CD4-positive, alpha-beta T cell (primary cell): ENCODE data around the gene GFI1B. TPM values are rescaled to one million over a fixed set of nuclear protein-coding genes. Genes with fewer than 3 reads are reported as not detected.

Experiments
- ATAC-seq: fragments of 200-7000 bp; cut with Tn5 transposase; one replicate; pipeline ENCODE4 v1.10.0; 2022; ENCODE audit warnings: mild to moderate bottlenecking; ENCODE audit not compliant: poor library complexity
- CTCF ChIA-PET: fragments of 350-600 bp; sonication (Branson Sonifier 250); formaldehyde crosslinking; loops from one replicate; lab custom pipeline; 2021; ENCODE audit warnings: antibody characterized with exemption, inconsistent platforms; lab: Charles Lee
- POLR2A ChIA-PET: fragments of 350-600 bp; sonication (Branson Sonifier 250); formaldehyde crosslinking; loops from one replicate; lab custom pipeline; 2021; ENCODE audit warnings: antibody characterized with exemption, inconsistent platforms; lab: Charles Lee
- DNase-seq, 14 experiments: peaks; one replicate each; pipeline ENCODE4 v3.0.0-alpha.2; 2013 to 2020; ENCODE audit warnings: mixed read lengths in 2 of 14
- H3K27ac ChIP-seq, 2 donors: one replicate each; pipeline versions ENCODE4 v1.5.1 to v1.7.0; 2013; ENCODE audit warnings: low read length in 2 of 2, low read depth in 1 of 2, mild to moderate bottlenecking in 1 of 2
- H3K27me3 ChIP-seq, 2 experiments: 1 replicate in 1 of 2; 2 replicates in 1 of 2; pipeline versions ENCODE4 v1.6.1 to v1.7.0; 2013; ENCODE audit warnings: low read length in 2 of 2, control low read depth in 1 of 2, mild to moderate bottlenecking in 1 of 2, moderate library complexity in 1 of 2; ENCODE audit not compliant: insufficient read depth in 2 of 2, control insufficient read depth in 1 of 2
- H3K36me3 ChIP-seq: one replicate; pipeline ENCODE4 v1.6.1; 2013; ENCODE audit warnings: low read length, control low read depth; ENCODE audit not compliant: insufficient read depth
- H3K4me1 ChIP-seq: one replicate; pipeline ENCODE4 v1.6.1; 2013; ENCODE audit warnings: low read length, control low read depth; ENCODE audit not compliant: insufficient read depth
- H3K4me3 ChIP-seq: one replicate; pipeline ENCODE4 v1.5.1; 2013; ENCODE audit warnings: mild to moderate bottlenecking, low read length, moderate library complexity
- H3K9me3 ChIP-seq, 2 experiments: 1 replicate in 1 of 2; 2 replicates in 1 of 2; pipeline versions ENCODE4 v1.6.1 to v1.7.0; 2013; ENCODE audit warnings: low read length in 2 of 2, mild to moderate bottlenecking in 2 of 2, control low read depth in 1 of 2, moderate library complexity in 1 of 2; ENCODE audit not compliant: control insufficient read depth in 1 of 2, insufficient read depth in 1 of 2
- H3K27ac Mint-ChIP-seq: one replicate; pipeline ENCODE4 v1.8.0; 2020; ENCODE audit warnings: mixed read lengths
- H3K27me3 Mint-ChIP-seq: one replicate; pipeline ENCODE4 v1.8.0; 2021; ENCODE audit warnings: mixed read lengths
- H3K36me3 Mint-ChIP-seq: one replicate; pipeline ENCODE4 v1.8.0; 2021; ENCODE audit warnings: low read depth, mixed read lengths
- H3K4me1 Mint-ChIP-seq: one replicate; pipeline ENCODE4 v1.8.0; 2021; ENCODE audit warnings: low read depth, mixed read lengths
- H3K4me3 Mint-ChIP-seq: one replicate; pipeline ENCODE4 v1.8.0; 2020; ENCODE audit warnings: mild to moderate bottlenecking, mixed read lengths
- H3K9me3 Mint-ChIP-seq: one replicate; pipeline ENCODE4 v1.8.0; 2020; ENCODE audit warnings: mixed read lengths
- intact Hi-C, 2 experiments: fragments of 100-400 bp; cut with DNase I in 1 of 2; cut with micrococcal nuclease in 1 of 2; formaldehyde crosslinking; loops; one replicate each; pipeline versions ENCODE4 v1.15.1 to v1.9.0; 2023 to 2025; cut with DNase I, micrococcal nuclease
- total RNA-seq, 174 experiments: library from RNA in 2 of 174; stranded (reverse) in 2 of 174; gene quantifications; one replicate each; pipeline ENCODE4 v1.2.3 and lab custom pipeline; 2021 to 2026
- TF ChIP-seq, protein P1 (sequence below): fragments of 200-600 bp; IDR thresholded peaks from one replicate; pipeline ENCODE4 v1.8.0; 2022; ENCODE audit warnings: antibody characterized with exemption, mild to moderate bottlenecking

The GFI1B gene
- total RNA-seq, 2 experiments from 2014 or later = 0.58 TPM; not detected in 1

DNA sequence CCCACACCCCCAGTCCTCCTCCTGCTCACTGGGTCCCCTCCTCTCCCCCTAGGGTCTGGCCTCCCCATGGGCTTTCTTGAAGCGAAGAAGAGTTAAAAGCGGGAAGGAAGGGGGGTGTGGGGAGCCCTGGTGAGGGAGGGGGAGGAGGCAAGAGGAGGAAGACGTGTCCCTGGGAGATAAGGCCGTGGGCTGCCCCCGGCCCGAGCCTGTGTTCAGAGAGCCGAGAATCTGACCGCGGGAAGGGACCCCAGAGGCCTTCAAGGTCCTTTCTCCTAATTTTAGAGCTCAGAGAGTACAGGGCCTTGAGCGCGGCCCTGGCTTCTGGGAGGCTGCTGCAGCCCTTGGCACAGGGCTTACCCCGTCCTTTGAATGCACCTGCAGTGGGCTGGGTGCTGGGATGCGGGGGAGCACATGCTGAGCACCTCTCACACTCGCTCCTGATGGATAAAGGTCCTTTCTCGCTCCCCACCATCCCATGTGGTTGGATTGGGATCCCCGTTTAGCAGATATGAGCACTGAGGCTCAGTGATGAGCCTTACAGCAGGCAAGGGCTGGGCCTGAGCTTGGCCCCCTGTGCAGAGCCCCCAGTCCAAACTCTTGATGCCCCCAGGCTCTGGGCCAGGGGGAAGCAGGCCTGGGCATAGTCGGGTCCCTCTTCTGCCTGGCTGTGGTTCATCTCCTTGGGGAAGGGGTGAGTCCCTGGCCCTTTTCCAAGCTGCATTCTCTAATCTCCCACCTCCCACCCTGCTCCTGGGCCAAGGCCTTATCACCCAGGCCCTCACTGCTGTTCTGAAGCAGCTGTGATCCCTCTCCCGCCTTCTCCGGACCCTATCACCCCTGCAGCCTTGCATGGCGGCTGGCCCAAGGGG is 5.9 kb downstream of the GFI1B start:
- ChIA-PET POLR2A (no interaction called here), CTCF (no interaction called here)
- Mint-ChIP-seq H3K27me3 (peaks cover 67% of the 10 kb centered on the region), H3K36me3 (no peaks in the 10 kb centered on the region), H3K4me3 (no peak overlapping the region), H3K9me3 (no peaks in the 10 kb centered on the region), H3K27ac (no peak overlapping the region), H3K4me1 (no peaks in the 10 kb centered on the region)
- ATAC-seq = no peak
- peaks cover 34 to 51% of the 10 kb centered on the region in 2 experiments for H3K27me3 ChIP-seq
- H3K36me3 ChIP-seq = no peaks in the 10 kb centered on the region
- intact Hi-C loops = no loop called here
- no peak for DNase-seq
- no peak overlapping the region for H3K4me3 ChIP-seq
- TF ChIP-seq, protein P1, sequence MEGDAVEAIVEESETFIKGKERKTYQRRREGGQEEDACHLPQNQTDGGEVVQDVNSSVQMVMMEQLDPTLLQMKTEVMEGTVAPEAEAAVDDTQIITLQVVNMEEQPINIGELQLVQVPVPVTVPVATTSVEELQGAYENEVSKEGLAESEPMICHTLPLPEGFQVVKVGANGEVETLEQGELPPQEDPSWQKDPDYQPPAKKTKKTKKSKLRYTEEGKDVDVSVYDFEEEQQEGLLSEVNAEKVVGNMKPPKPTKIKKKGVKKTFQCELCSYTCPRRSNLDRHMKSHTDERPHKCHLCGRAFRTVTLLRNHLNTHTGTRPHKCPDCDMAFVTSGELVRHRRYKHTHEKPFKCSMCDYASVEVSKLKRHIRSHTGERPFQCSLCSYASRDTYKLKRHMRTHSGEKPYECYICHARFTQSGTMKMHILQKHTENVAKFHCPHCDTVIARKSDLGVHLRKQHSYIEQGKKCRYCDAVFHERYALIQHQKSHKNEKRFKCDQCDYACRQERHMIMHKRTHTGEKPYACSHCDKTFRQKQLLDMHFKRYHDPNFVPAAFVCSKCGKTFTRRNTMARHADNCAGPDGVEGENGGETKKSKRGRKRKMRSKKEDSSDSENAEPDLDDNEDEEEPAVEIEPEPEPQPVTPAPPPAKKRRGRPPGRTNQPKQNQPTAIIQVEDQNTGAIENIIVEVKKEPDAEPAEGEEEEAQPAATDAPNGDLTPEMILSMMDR = no peak
- H3K4me1 ChIP-seq = no peaks in the 10 kb centered on the region
- H3K9me3 ChIP-seq = peaks cover 0 to 5% of the 10 kb centered on the region in 2 experiments
- H3K27ac ChIP-seq = no peak overlapping the region

DNA sequence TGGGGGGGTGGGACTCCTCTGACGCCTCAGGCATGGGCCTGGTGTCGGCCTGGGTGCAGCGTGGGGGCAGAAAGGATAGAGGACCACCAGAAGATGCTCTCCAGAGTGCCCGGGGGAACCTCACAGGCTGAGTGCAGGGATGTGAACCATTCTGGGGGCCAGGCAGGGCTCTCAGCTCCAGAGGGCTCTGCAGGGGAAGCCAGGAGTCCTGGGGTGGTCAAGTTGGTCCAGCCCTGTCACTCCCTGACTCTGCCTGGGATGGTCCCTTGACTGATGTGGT is 6.5 kb downstream of the GFI1B start:
- Mint-ChIP-seq H3K27ac (no peak overlapping the region), H3K36me3 (no peaks in the 10 kb centered on the region), H3K4me1 (no peaks in the 10 kb centered on the region), H3K4me3 (no peak overlapping the region), H3K9me3 (no peaks in the 10 kb centered on the region), H3K27me3 (peaks cover 68% of the 10 kb centered on the region)
- H3K9me3 ChIP-seq = peaks cover 0 to 5% of the 10 kb centered on the region in 2 experiments
- POLR2A ChIA-PET = no interaction called here
- DNase-seq = no peak
- H3K27ac ChIP-seq = no peak overlapping the region
- CTCF ChIA-PET = no interaction called here
- no peaks in the 10 kb centered on the region for H3K4me1 ChIP-seq
- peaks cover 29 to 46% of the 10 kb centered on the region in 2 experiments for H3K27me3 ChIP-seq
- TF ChIP-seq, protein P1 = no peak
- no peaks in the 10 kb centered on the region for H3K36me3 ChIP-seq
- no peak for ATAC-seq
- no peak overlapping the region for H3K4me3 ChIP-seq
- intact Hi-C loops = no loop called here

DNA sequence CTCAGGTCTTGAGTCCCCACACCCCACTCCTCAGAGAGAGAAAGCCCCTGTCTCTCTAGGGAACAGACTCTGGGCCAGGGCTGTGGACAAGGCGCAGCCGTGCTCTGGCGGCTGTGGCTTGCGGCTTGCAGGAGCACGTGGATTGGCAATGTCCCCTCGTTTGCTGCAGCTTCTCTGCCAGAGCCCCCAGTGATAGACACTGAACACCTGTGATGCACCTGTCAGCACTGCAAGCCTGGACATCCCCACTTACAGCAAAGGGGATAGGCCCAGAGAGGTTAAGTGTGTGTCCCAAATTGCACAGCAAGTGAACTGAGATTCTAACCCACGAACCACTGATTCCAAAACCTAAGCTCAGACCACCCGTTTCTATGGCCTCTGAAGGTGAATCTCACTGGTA is 7.0 kb downstream of the GFI1B start:
- Mint-ChIP-seq H3K4me3 (no peak overlapping the region), H3K27ac (no peak overlapping the region), H3K27me3 (peaks cover 69% of the 10 kb centered on the region), H3K36me3 (no peaks in the 10 kb centered on the region), H3K9me3 (no peaks in the 10 kb centered on the region), H3K4me1 (no peaks in the 10 kb centered on the region)
- H3K4me3 ChIP-seq = no peak overlapping the region
- H3K4me1 ChIP-seq = no peaks in the 10 kb centered on the region
- ATAC-seq (no peak), DNase-seq (no peak)
- H3K36me3 ChIP-seq = no peaks in the 10 kb centered on the region
- intact Hi-C loops = no loop called here
- peaks cover 28 to 41% of the 10 kb centered on the region in 2 experiments for H3K27me3 ChIP-seq
- CTCF ChIA-PET = no interaction called here
- POLR2A ChIA-PET = no interaction called here
- peaks cover 0 to 5% of the 10 kb centered on the region in 2 experiments for H3K9me3 ChIP-seq
- no peak overlapping the region for H3K27ac ChIP-seq
- TF ChIP-seq, protein P1 = no peak
